Endothelial cell of umbilical vein (primary cell): ENCODE measurements around the gene NUDT22. TPM values are rescaled to one million over a fixed set of nuclear protein-coding genes. Genes with fewer than 3 reads are reported as not detected.

Experiments
- BruUV-seq: library from RNA; stranded (reverse); fragments of 400-500 nt; replicated peaks from 2 replicates; lab custom pipeline; 2021; lab: Mats Ljungman, UMichigan
- CTCF ChIA-PET: fragments of 300-600, 350-600 bp; sonication (Branson Sonifier 250); formaldehyde crosslinking; loops from one replicate; lab custom pipeline; 2021; ENCODE audit warnings: antibody characterized with exemption, inconsistent platforms; lab: Charles Lee
- POLR2A ChIA-PET: fragments of 300-600, 350-600 bp; sonication (Branson Sonifier 250); formaldehyde crosslinking; loops from one replicate; lab custom pipeline; 2021; ENCODE audit warnings: antibody characterized with exemption, inconsistent platforms; lab: Charles Lee
- DNase-seq: peaks from one replicate; pipeline ENCODE4 v3.0.0-alpha.2; 2011; ENCODE audit warnings: low read depth, low spot score
- FAIRE-seq: peaks from 2 replicates; lab custom pipeline; 2011; peaks lifted over from hg19 to GRCh38; lab: Jason Lieb, UNC
- H2AFZ ChIP-seq: 2 replicates; pipeline ENCODE4 v1.6.0; 2012; ENCODE audit warnings: low read depth, low read length, control low read depth, inconsistent platforms
- H3K27ac ChIP-seq: 2 replicates; pipeline ENCODE4 v1.5.1; 2011; ENCODE audit warnings: low read depth, mild to moderate bottlenecking, control low read depth, low read length, moderate library complexity; ENCODE audit not compliant: insufficient read depth
- H3K27me3 ChIP-seq, 2 experiments: 2 replicates each; pipeline versions ENCODE4 v1.6.0 to v1.6.1; 2011; ENCODE audit warnings: low read length in 2 of 2, mixed read lengths in 1 of 2; ENCODE audit not compliant: control insufficient read depth in 2 of 2, insufficient read depth in 2 of 2
- H3K36me3 ChIP-seq, 2 experiments: 2 replicates in 1 of 2; 3 replicates in 1 of 2; pipeline ENCODE4 v1.5.1; 2011; ENCODE audit warnings: low read length in 2 of 2, mild to moderate bottlenecking in 1 of 2, moderate library complexity in 1 of 2; ENCODE audit not compliant: control insufficient read depth in 2 of 2, insufficient read depth in 2 of 2; ENCODE audit errors: extremely low read depth in 1 of 2
- H3K4me1 ChIP-seq: 3 replicates; pipeline ENCODE4 v1.5.1; 2011; ENCODE audit warnings: mild to moderate bottlenecking, low read length; ENCODE audit not compliant: control insufficient read depth, insufficient read depth; ENCODE audit errors: extremely low read depth
- H3K4me2 ChIP-seq: 2 replicates; pipeline ENCODE4 v1.6.1; 2011; ENCODE audit warnings: low read length, control low read depth, mixed read lengths; ENCODE audit not compliant: insufficient read depth
- H3K4me3 ChIP-seq, 3 experiments: fragments of 200-600 bp in 1 of 3; sonication (generic), shearing (Covaris generic) in 1 of 3; replicated peaks in 1 of 3; 2 replicates each; pipeline ENCODE4 v1.5.1; 2011 to 2016; ENCODE audit warnings: control low read depth in 3 of 3, low read length in 3 of 3, mild to moderate bottlenecking in 2 of 3, inconsistent platforms in 1 of 3, low read depth in 1 of 3, moderate library complexity in 1 of 3; ENCODE audit not compliant: insufficient read depth in 1 of 3
- H3K79me2 ChIP-seq: 2 replicates; pipeline ENCODE4 v1.6.0; 2012; ENCODE audit warnings: low read length, inconsistent platforms; ENCODE audit not compliant: control insufficient read depth, insufficient read depth
- H3K9ac ChIP-seq: replicated peaks from 2 replicates; pipeline ENCODE3; 2011; ENCODE audit warnings: low read length, control low read depth; ENCODE audit not compliant: insufficient read depth; ENCODE audit errors: extremely low read depth
- H3K9me1 ChIP-seq: replicated peaks from 3 replicates; pipeline ENCODE4 v1.6.0; 2011; ENCODE audit warnings: mild to moderate bottlenecking, low read length; ENCODE audit not compliant: control insufficient read depth, insufficient read depth; ENCODE audit errors: extremely low read depth
- H3K9me3 ChIP-seq: replicated peaks from 2 replicates; pipeline ENCODE4 v1.5.1; 2012; ENCODE audit warnings: low read length, inconsistent platforms; ENCODE audit not compliant: control insufficient read depth, insufficient read depth
- H4K20me1 ChIP-seq: replicated peaks from 2 replicates; pipeline ENCODE3; 2011; ENCODE audit warnings: mild to moderate bottlenecking, low read length; ENCODE audit not compliant: control insufficient read depth, insufficient read depth; ENCODE audit errors: extremely low read depth
- EZH2 ChIP-seq: IDR thresholded peaks from 2 replicates; pipeline ENCODE4 v1.6.1; 2012; ENCODE audit warnings: borderline replicate concordance, low read depth, mild to moderate bottlenecking, moderate library complexity, low read length, inconsistent platforms; ENCODE audit not compliant: severe bottlenecking
- FOS ChIP-seq: IDR thresholded peaks from 2 replicates; pipeline ENCODE4 v1.6.1; 2011; ENCODE audit warnings: mild to moderate bottlenecking, low read length, moderate library complexity, borderline replicate concordance; ENCODE audit not compliant: insufficient read depth
- GATA2 ChIP-seq: IDR thresholded peaks from 2 replicates; pipeline ENCODE4 v1.7.0; 2011; ENCODE audit warnings: low read depth, mild to moderate bottlenecking, moderate library complexity, mixed read lengths, low read length; ENCODE audit not compliant: insufficient read length, insufficient read depth
- JUN ChIP-seq: IDR thresholded peaks from 2 replicates; pipeline ENCODE4 v1.6.1; 2011; ENCODE audit warnings: borderline replicate concordance, low read depth; ENCODE audit not compliant: insufficient read length, insufficient read depth
- MYC ChIP-seq: IDR thresholded peaks from one replicate; pipeline ENCODE4 v1.6.1; 2011; ENCODE audit warnings: mild to moderate bottlenecking, low read depth, low read length
- POLR2A ChIP-seq: IDR thresholded peaks from 2 replicates; pipeline ENCODE4 v1.6.1; 2012; ENCODE audit warnings: low read depth, mild to moderate bottlenecking, control low read depth, low read length
- POLR2AphosphoS5 ChIP-seq: IDR thresholded peaks from 2 replicates; pipeline ENCODE4 v1.6.1; 2012; ENCODE audit warnings: low read depth, mild to moderate bottlenecking, control low read depth, low read length, moderate library complexity; ENCODE audit not compliant: insufficient read depth
- dilution Hi-C: fragments of 300-500 bp; cut with MboI; formaldehyde crosslinking; loops from one replicate; pipeline ENCODE4 v1.15.0; 2019; ENCODE audit warnings: low sequenced_read_pairs; ENCODE audit not compliant: extremely low pct_ligation_motif_present
- intact Hi-C: fragments of 100-400 bp; cut with micrococcal nuclease; formaldehyde crosslinking; loops from one replicate; pipeline ENCODE4 v1.10.0; 2022
- polyA plus RNA-seq, 4 experiments: library from polyadenylated mRNA; depleted of rRNA in 3 of 4; stranded (reverse) in 3 of 4; unstranded in 1 of 4; fragments of >200 nt; gene quantifications; 2 replicates each; pipeline versions ENCODE4 v1.2.1 to v1.2.3, GENCODE V29; 2011 to 2012; ENCODE audit warnings: missing spikeins in 1 of 4
- total RNA-seq: library from RNA; stranded (reverse); gene quantifications from 2 replicates; pipeline ENCODE4 v1.2.3, GENCODE V29; 2021
- TF ChIP-seq, protein P1 (sequence below): IDR thresholded peaks from 2 replicates; pipeline ENCODE4 v1.6.1; 2011; ENCODE audit not compliant: insufficient read depth, insufficient read length
- TF ChIP-seq, protein P2 (sequence below), 2 donors: IDR thresholded peaks; 1 replicate in 1 of 2; 2 replicates in 1 of 2; pipeline ENCODE4 v1.5.1; 2011; ENCODE audit warnings: low read length in 2 of 2, mild to moderate bottlenecking in 2 of 2, moderate library complexity in 2 of 2, control low read depth in 1 of 2, inconsistent platforms in 1 of 2, low read depth in 1 of 2; ENCODE audit not compliant: insufficient read depth in 1 of 2; ENCODE audit errors: extremely low read depth in 1 of 2

Gene NUDT22
- total and polyA plus RNA-seq, 2 donors (not counting 3 experiments of a cell fraction or from before 2014, with no cell fraction given): 37.8 to 54.8 TPM

DNA sequence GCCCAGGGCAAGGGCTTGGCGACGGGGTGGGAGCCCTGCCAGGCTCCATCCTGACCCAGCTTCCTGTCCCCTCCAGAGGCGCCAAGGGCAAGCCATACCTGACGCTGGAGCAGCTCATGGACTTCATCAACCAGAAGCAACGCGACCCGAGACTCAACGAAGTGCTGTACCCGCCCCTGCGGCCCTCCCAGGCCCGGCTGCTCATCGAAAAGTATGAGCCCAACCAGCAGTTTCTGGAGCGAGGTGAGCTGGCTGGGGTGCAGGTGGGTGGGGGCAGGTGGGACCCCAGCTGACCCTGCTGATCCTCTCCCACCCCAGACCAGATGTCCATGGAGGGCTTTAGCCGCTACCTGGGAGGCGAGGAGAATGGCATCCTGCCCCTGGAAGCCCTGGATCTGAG, 30.2 kb downstream of the NUDT22 start:
- BruUV-seq: no TSS peak
- Histone ChIP-seq H3K9me3 (no peaks in the 10 kb centered on the region), H4K20me1 (no peaks in the 10 kb centered on the region), H3K27ac (no peak overlapping the region), H3K4me3 (no peak overlapping the region), H3K9me1 (no peaks in the 10 kb centered on the region), H3K4me2 (no peak overlapping the region), H3K36me3 (peaks cover 15 to 38% of the 10 kb centered on the region in 2 experiments), H3K4me1 (peaks cover 14% of the 10 kb centered on the region), H3K9ac (no peak overlapping the region), H3K27me3 (no peaks in the 10 kb centered on the region), H2AFZ (no peak overlapping the region), H3K79me2 (peaks cover 32% of the 10 kb centered on the region)
- ChIA-PET CTCF (interaction anchor here (0.9 to 1.5 kb wide), 3 partner anchors 13 to 52 kb away, joined by 4 to 5 read pairs (median 4); no protein-coding TSS in a partner anchor), POLR2A (no interaction called here)
- DNase-seq (no peak), FAIRE-seq (no peak)
- dilution Hi-C loops (no loop called here), intact Hi-C loops (no loop called here)
- TF ChIP-seq, protein P1, sequence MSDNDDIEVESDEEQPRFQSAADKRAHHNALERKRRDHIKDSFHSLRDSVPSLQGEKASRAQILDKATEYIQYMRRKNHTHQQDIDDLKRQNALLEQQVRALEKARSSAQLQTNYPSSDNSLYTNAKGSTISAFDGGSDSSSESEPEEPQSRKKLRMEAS: no peak
- TF ChIP-seq GATA2: no peak
- TF ChIP-seq EZH2: no peak
- TF ChIP-seq, protein P2, sequence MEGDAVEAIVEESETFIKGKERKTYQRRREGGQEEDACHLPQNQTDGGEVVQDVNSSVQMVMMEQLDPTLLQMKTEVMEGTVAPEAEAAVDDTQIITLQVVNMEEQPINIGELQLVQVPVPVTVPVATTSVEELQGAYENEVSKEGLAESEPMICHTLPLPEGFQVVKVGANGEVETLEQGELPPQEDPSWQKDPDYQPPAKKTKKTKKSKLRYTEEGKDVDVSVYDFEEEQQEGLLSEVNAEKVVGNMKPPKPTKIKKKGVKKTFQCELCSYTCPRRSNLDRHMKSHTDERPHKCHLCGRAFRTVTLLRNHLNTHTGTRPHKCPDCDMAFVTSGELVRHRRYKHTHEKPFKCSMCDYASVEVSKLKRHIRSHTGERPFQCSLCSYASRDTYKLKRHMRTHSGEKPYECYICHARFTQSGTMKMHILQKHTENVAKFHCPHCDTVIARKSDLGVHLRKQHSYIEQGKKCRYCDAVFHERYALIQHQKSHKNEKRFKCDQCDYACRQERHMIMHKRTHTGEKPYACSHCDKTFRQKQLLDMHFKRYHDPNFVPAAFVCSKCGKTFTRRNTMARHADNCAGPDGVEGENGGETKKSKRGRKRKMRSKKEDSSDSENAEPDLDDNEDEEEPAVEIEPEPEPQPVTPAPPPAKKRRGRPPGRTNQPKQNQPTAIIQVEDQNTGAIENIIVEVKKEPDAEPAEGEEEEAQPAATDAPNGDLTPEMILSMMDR (IDR thresholded peaks at IDR 0.05; ENCODE audit: extremely low read depth in 1 of 2, insufficient read depth in 1 of 2, low read depth in 1 of 2, low read length in 2 of 2): no peak
- TF ChIP-seq MYC: no peak
- TF ChIP-seq POLR2A: no peak
- TF ChIP-seq FOS: no peak
- no peak for TF ChIP-seq POLR2AphosphoS5
- no peak for TF ChIP-seq JUN
